Measurements from ENCODE around the gene RTN4.

Gene RTN4

DNA sequence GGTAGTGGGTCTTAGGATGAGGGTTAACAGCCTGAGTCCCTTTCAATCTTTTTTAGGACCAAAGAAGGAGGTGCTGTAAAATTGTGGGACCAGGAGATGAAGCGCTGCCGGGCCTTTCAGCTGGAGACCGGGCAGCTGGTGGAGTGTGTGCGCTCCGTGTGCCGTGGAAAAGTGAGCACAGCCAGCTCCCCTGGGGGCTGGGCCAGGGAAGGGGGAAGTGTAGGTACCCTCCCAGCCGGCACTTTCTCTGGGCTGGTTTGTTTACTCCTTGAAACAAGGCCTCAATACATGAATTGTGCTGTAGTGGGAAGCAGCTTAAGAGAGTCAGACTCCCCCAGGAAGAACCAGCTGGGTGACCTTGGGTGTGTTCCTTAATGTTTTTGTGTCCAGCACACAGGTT, 90.1 kb downstream of the RTN4 start:
- TF ChIP-seq, protein P1, sequence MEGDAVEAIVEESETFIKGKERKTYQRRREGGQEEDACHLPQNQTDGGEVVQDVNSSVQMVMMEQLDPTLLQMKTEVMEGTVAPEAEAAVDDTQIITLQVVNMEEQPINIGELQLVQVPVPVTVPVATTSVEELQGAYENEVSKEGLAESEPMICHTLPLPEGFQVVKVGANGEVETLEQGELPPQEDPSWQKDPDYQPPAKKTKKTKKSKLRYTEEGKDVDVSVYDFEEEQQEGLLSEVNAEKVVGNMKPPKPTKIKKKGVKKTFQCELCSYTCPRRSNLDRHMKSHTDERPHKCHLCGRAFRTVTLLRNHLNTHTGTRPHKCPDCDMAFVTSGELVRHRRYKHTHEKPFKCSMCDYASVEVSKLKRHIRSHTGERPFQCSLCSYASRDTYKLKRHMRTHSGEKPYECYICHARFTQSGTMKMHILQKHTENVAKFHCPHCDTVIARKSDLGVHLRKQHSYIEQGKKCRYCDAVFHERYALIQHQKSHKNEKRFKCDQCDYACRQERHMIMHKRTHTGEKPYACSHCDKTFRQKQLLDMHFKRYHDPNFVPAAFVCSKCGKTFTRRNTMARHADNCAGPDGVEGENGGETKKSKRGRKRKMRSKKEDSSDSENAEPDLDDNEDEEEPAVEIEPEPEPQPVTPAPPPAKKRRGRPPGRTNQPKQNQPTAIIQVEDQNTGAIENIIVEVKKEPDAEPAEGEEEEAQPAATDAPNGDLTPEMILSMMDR (IDR thresholded peaks at IDR 0.05; ENCODE audit: low read length, missing control alignments): no peak
- DNase-seq (ENCODE audit: low read depth): no peak
- H3K4me3 ChIP-seq (replicated peaks; ENCODE audit: low read depth, low read length): no peak overlapping the region

DNA sequence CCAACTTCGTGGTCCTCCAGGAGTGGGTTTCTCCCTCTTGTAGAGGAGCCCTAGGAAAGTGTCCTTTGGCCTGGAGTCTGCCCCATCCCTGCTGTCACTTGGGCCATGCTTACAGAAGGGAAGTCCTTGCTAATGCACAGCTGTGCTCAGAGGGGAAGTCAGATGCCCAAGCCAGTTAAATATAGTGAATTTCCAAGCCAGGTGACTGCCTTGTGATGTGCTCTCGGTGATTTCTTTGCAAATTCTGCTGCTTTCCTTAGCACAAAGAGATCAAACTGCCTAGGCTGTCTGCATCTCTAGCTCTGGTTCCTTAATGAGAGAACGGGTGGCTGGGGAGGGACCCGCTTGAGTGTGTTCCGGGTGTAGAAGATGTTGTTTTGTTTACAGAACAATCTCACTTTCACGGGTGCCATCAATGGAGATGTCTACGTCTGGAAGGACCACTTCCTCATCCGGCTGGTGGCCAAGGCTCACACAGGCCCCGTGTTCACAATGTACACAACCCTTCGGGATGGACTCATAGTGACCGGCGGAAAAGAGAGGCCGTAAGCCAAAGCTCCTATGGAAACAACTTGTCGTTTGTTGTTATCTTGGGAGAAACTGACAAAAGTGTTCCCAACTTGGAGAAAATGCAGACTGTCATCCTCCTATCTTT, 91.4 kb downstream of the RTN4 start:
- no peak for DNase-seq (ENCODE audit: low read depth)
- TF ChIP-seq, protein P1 (IDR thresholded peaks at IDR 0.05; ENCODE audit: low read length, missing control alignments): no peak
- H3K4me3 ChIP-seq (replicated peaks; ENCODE audit: low read depth, low read length): no peak overlapping the region

GRCh38 chr2:54957321-54957999, 92.8 kb downstream of the RTN4 start:
- TF ChIP-seq, protein P1 (IDR thresholded peaks at IDR 0.05; ENCODE audit: low read length, missing control alignments): no peak
- no peak overlapping the region for H3K4me3 ChIP-seq (replicated peaks; ENCODE audit: low read depth, low read length)
- DNase-seq (ENCODE audit: low read depth): no peak

DNA sequence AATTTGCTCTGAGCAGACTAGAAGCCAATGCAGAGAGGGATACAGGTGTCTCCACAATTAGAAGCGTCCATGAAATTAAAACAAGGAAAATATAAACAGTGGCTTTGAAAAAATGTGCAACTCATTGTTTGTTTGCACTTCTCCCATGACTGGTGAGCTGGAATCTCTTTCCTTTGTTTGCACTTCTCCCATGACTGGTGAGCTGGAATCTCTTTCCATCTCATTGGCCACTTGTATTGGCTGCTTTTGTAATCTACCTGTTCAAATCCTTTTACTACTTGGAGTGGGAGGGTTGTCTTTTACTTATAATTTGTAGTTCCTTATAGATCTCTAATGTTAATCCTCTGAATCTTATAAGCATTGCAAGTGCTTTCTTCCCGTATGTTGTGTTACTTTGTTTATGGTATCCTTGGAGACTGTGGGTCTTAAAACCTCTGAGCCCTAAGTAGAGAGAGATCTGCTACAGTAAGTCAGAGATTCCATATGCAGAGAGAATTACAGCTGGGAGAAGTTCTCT, 94.1 kb downstream of the RTN4 start:
- no peak overlapping the region for H3K4me3 ChIP-seq (replicated peaks; ENCODE audit: low read depth, low read length)
- TF ChIP-seq, protein P1 (IDR thresholded peaks at IDR 0.05; ENCODE audit: low read length, missing control alignments): no peak
- DNase-seq (ENCODE audit: low read depth): no peak

DNA sequence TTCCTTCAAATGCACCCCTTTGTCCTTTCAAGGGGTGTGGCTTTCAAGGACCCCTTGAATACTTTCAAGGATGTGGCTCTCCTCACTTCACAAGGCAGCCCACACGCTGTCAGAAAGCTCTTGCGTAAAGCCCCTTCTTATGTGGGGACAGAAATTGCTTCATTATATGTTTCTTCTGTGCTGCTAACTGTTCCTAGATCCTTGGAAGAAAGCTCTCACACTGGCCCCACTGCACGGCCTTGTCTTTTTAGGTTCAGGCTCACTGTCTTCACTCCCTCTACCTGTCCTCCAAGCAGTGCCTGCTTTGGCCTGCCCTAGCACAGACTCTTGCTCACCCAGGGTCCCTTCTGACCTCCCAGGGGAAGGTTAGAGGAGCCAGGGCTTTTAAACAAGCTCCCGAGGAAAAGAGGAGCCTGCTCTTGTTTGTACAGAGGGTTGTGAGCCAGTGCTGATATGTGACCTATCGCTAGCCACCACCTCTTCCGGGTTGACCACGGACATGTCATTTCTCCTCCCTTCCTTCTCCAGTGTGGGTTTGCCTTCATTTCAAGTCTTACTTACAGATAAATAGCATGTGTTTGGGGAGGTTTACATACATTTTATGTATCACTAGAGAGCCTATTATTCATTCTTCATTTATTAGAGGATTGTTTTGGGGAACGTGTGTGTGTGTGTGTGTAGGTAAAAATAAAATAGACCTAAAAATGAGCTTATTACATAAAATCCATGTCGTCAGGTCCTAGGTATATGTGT, 94.7 kb downstream of the RTN4 start:
- DNase-seq (ENCODE audit: low read depth): no peak
- H3K4me3 ChIP-seq (replicated peaks; ENCODE audit: low read depth, low read length): no peak overlapping the region
- TF ChIP-seq, protein P1 (IDR thresholded peaks at IDR 0.05; ENCODE audit: low read length, missing control alignments): no peak

DNA sequence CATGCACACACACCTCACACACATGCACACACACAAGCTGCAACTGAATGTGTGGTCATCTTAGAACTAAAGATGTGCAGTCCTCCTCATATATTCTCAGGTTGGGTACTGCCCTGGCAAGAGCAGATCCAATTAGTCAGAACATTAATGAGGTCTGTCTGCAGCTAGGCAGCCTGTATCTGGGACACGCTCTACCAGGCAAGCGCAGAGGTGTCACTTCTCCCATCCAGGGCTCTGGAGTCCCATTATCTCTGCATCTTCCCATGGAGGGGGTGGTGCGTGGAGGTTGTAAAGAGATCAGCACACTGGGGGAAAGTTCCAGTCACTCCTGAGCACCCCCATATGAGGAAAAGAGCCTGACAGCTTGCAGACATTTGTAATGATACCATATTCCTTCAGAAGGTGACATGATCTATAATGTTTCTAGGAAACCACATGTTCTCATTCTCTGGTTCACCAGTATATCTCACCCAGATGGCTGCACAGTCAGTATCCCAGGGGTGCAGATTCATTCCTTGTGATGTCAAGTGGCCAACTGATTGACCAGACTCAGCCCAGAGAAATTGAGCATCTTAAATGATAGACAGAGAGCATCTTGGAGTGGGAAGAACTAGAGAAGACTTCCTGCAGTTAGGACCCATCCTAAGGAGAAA, 95.4 kb downstream of the RTN4 start:
- no peak overlapping the region for H3K4me3 ChIP-seq (replicated peaks; ENCODE audit: low read depth, low read length)
- TF ChIP-seq, protein P1 (IDR thresholded peaks at IDR 0.05; ENCODE audit: low read length, missing control alignments): no peak
- DNase-seq (ENCODE audit: low read depth): no peak

Measured in fibroblast of pulmonary artery (primary cell).